GM11168 (cell line): Measurements from ENCODE around the gene EPB41L2.
"Not testable (repeated sequence)": the region's sequence is repeated elsewhere in the genome, so short reads cannot be mapped to it uniquely, and the experiment has no call there.

Experiments
- in situ Hi-C: fragments of 300-500 bp; cut with MboI; formaldehyde crosslinking; loops from one replicate; pipeline ENCODE4 v1.12.0; 2022; ENCODE audit warnings: low sequenced_read_pairs; ENCODE audit not compliant: unreplicated experiment

Gene EPB41L2

DNA sequence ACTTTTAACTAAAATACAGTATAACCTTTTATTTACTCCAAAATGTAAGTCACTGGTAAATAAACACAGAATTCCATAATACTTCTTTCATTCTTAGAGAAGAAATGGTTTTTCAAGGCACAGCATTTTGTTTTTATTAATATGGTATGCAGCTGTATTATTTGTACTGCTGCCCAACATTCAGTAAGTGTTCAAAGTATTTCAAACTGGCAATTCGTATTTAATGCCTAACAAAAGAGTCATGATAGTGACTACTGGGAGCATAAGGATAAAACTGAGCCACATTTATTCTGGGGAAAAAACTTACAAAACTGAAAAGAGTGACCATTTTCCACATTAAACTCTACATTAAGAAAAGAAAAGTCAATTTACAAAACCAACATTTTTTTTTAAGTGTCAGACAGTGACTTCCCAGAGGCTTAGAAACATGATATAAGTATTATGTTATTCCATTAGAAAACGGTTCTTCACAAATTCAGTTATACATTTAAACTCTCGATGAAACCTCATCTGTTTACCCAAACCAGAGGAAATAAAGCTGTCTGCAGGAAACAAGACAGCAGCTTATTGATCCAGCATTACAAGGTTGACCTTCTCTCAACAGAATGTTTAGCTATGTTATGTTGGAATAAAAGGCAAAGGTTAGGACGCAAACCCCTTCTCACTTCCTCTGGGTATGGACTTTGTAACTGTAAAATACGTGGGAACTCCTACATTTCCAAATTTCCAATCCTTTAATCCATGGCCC, 24.3 kb downstream of the EPB41L2 start:
- in situ Hi-C loops: no loop called here

DNA sequence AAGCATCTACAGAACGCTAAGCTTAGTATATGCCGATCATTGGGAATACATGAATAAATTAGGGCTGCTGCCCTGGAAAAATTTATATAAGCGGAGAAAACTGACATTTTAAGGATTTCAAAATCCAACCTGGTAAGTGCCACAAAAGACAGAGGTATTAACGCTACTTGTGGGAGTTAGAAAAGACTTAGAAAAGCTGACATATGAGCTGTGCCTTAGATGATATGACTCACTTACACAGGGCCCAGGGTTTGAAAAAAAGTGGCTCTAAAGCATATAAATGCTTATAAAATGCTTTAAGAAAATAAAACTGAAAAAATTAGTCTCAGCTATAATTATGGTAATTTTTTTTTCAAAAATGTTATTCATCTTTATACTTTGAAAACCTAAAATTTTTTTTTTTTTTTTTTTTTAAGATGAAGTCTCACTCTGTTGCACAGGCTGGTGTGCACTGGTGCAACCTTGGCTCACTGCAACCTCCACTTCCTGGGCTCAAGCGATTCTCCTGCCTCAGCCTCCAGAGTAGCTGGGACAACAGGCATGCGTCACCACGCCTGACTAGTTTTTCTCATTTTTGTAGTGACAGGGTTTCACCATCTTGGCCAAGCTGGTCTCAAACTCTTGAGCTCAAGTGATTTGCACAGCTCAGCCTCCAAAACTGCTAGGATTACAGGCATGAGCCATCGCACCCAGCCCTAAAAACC, 25.7 kb downstream of the EPB41L2 start:
- in situ Hi-C loops: no loop called here

DNA sequence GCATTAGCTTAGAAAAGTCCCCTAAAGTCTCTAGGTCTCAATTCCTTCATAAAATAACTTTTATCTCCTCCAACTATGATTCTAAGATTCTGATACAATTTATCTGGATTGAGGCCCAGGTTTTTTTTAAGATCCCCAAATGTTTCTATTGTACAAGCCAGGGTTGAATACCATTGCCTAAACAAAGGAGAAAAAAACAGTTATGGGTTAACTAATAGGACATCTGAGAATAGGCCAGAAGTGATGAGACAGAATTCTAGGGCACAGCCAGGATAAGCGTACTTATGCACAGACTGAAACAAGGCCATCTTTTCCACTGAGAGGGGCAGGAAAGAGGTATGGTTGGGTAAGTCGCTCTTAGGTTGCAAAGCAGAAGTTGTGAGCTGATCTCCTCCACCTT, 26.4 kb downstream of the EPB41L2 start:
- in situ Hi-C loops: no loop called here

GRCh38 chr6:131036143-131036542, 26.9 kb downstream of the EPB41L2 start:
- in situ Hi-C loops: no loop called here

DNA sequence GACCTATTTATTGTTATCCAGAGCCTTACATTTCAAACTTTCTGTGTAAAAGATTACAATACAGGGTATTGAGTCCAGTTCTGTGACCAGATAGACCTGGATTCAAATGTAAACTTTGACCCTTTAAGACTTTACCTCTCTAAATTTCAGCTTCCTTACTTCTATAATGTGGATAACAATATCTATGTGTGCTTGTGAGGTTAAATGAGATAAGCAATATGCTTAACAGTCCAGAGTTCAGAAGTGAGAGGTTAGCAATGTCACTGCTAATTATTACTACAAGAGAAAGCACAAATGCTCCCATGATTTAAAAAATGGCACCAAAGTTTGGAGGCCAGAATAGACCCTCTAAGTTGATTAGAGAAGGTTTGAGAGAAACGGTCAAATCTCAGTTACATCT, 27.5 kb downstream of the EPB41L2 start:
- in situ Hi-C loops: no loop called here

DNA sequence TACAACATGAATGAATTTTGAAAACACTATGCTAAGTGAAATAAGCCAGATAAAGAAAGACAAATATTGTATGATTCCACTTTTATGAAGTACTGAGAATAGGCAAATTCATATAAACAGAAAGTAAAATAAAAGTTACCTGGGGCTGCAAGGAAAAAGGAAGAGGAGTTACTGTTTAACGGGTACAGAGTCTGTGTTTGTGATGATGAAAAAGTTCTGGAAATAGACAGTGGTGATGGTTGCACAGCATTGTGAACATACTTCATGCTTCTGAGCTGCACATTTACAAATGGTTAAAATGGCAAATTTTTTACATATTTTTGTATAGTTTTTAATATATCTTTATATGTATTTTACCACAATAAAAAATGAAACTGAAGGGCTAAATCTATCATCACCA, 29.4 kb downstream of the EPB41L2 start:
- in situ Hi-C loops: no loop called here

- in situ Hi-C loops: no loop called here
Observed at GRCh38 chr6:131029626-131030297, 33.3 kb downstream of the EPB41L2 start.

DNA sequence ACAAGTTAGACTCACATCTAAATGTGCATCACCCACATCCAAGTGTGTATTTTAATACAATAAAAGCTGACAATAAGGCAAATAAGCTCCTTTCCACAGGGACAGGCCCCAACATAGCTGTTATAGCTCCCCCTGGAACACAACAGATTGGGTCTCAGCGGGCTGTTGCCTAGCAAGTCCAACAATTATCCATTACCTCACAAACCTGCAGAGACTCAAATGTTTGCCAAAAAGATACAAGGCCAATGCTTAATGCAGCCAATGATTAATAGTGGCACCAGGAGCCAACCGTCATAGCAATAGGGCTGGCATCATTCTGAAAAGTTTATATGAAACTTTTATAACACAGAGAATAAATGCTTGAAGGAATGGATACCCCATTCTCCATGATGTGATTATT, 35.7 kb downstream of the EPB41L2 start:
- in situ Hi-C loops: no loop called here

- in situ Hi-C loops: no loop called here
Observed at GRCh38 chr6:131026243-131026642, 36.8 kb downstream of the EPB41L2 start.

DNA sequence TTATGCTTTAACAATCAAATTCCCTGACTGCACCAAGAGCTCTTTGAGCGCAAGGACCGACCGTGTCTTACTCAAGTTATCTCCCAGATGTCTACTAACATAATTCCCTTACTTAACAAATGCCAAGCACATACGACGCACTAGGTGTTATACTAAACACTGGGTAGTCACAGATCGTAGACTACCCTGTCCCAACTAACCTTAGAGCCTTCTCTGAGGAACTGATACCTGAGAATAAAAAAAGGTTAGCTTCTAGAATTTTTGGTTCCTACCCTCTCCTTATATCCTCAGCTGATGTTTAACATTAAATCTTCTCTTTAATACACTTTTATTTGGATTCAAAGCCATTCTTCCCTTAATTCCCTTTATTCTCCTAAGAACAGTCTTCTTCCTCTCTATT, 38.5 kb downstream of the EPB41L2 start:
- in situ Hi-C loops: no loop called here

DNA sequence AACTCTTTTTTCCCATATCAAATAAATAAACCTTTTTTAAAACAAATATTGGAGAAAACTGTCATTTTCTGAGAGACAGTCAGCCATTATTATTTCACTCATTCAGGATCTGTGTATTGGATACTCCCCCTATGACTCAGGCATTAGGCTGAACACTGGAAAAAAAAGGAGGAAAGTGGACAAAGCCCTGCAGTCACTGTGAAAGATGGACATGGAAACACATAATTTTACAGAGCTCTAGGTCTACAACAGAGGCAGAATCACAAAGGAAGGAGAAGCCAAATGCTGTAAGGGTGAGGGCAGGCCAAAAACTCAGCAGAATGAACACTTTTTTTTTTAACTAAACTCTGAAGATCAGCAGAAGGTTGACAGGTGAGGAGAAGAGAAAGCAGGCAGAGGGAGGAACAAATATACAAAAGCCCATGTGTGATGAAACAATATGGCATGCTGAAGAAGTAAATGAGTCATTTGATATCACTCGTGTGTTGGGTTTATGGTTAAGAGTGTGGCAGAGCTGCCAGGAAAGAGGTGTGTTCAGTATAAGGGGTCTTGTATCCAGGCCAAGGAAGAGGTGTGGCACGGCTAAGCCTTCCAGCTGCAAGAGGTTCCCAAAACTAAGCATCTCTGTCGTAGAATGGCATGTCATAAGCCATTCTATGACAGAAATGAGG, 39.1 kb downstream of the EPB41L2 start:
- in situ Hi-C loops: no loop called here

GRCh38 chr6:131022691-131023090, 40.4 kb downstream of the EPB41L2 start:
- in situ Hi-C loops: no loop called here

DNA sequence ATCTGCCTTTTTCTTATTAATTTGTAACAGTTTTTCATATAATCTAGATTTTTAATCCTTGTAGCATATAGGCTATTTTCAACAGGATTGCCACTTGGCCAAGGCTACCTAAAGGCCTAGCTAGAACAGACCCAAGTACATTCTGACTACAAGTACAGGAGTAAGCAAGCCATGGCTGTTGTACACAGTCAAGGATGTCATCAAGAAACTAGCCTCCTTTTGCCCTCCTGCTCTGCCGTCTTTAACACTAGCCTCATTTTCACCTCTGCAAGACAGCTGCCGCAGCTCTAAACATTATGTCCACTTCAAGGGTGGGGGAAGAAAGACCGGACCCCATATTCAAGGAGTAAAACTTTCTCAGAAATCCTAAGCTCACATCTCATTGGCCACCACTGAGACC, 45.1 kb downstream of the EPB41L2 start:
- in situ Hi-C loops: no loop called here

DNA sequence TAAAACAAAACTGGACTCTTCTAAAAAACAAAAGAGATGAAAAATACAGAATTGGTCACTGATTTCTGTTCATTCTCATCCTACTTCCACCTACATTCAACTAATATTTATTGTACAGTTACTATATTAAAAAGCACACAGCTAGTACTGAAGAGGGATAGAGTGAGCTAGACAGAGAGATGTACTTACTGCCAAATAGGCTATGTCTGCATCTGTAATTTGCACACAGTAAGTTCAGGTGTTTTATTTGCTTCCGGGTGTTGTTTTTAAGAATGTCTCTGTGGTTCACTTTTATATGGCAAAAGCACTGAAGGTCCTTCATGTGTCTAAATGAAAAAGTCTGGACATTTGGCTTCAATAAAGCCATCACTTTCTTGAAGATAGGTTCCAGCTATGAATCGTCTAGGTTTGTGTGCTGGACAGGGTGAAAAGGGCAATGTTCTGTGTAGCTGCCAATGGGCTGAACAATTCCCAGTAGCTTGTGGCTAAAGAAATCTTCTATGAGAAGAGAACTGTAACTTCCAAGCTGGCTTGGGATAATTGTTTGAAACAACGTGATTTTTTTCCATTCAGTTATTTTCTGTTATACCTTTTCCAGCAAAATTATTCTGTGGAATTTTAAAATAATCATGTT, 47.3 kb downstream of the EPB41L2 start:
- in situ Hi-C loops: no loop called here

DNA sequence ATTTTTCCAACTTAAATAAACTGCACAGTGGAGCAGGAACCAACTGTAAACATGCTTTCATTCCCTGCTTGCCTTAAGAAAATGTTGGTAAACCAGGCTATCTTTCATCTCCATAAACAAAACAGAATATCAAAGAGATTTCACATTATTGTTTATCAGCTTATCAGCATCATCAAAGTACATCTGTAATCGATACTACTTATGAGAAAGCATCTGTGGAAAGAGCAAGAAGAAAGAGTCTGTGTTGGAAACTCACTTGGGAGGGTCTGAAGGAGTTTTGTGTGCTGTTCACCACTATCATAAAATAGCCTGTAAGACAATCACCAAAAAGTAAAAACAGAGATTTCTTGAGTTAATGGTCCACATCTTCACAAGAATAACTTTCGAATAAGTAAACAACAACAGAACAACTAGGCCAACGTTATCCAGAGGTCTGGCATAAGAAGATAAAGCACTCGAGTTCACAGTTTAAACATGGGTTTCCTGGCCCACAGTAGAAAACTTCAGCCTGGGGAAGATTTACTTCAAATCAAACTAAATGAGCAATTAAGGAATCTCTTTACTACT, 47.9 kb downstream of the EPB41L2 start:
- in situ Hi-C loops: no loop called here

- in situ Hi-C loops: no loop called here
Observed at GRCh38 chr6:131014080-131014776, 48.8 kb downstream of the EPB41L2 start.

- in situ Hi-C loops: no loop called here
Observed at GRCh38 chr6:131013495-131013894, 49.5 kb downstream of the EPB41L2 start.

DNA sequence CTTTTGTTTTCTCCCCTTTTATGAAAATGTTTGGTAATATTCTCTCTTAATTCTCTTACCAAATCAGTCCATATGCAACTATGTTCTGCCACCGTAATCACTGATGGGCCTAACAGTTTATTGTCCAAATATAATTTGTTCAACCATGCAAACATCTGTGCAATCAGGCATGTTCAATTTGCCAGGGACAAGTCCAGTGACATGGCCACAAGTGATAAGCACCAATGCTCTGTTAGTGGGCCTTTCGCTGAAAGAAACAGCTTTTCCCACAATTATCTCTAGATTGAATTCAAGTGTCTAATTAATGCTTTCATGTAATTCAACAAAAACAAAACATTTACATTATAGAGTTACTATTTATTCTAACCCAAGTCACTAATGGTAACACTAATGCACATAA, 53.3 kb downstream of the EPB41L2 start:
- in situ Hi-C loops: no loop called here

DNA sequence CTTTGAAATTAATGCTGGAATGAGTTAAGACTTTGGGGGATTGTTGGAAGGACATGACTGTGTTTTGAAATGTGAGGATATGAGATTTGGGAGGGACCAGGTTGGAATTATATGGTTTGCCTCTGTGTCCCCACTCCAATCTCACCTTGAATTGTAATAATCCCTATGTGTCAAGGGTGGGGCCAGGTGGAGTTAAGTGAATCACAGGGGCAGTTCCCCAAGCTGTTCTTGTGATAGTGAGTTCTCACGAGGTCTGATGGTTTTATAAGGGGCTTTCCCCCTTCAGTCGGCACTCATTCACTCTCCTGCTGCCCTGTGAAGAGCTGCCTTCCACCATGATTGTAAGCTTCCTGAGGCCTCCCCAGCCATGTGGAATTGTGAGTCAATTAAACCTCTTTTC, 54.1 kb downstream of the EPB41L2 start:
- in situ Hi-C loops: not testable (repeated sequence)
